ENCODE data around the gene PNPLA1.

DNA sequence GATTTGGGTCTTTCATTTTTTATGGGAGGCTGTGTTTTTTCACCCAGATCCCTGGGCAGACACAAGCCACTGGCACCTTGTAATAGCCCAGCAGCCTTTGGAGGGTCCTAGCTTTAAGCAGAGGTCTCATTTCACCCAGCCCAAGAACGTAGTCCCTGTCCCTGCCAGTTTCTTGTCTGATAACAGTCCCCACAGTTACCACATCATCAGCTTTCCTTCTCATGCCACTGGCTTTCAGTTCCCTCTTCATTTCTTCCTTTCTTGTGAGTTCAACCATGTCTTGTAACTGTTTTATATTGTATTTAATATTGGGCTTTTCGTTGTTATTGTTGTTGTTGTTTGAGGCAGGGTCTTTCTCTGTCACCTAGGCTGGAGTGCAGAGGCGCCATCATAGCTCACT, 10.6 kb downstream of the PNPLA1 start:
- TF ChIP-seq, protein P1, sequence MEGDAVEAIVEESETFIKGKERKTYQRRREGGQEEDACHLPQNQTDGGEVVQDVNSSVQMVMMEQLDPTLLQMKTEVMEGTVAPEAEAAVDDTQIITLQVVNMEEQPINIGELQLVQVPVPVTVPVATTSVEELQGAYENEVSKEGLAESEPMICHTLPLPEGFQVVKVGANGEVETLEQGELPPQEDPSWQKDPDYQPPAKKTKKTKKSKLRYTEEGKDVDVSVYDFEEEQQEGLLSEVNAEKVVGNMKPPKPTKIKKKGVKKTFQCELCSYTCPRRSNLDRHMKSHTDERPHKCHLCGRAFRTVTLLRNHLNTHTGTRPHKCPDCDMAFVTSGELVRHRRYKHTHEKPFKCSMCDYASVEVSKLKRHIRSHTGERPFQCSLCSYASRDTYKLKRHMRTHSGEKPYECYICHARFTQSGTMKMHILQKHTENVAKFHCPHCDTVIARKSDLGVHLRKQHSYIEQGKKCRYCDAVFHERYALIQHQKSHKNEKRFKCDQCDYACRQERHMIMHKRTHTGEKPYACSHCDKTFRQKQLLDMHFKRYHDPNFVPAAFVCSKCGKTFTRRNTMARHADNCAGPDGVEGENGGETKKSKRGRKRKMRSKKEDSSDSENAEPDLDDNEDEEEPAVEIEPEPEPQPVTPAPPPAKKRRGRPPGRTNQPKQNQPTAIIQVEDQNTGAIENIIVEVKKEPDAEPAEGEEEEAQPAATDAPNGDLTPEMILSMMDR (IDR thresholded peaks at IDR 0.05): no peak
- TF ChIP-seq POLR2A (IDR thresholded peaks at IDR 0.05): no peak

Measured in esophagus squamous epithelium (tissue), 4 donors.